ENCODE results near the gene JAK1. TPM values are rescaled to one million over a fixed set of nuclear protein-coding genes. Genes with fewer than 3 reads are reported as not detected.

Gene JAK1
- total and polyA plus RNA-seq, 2 experiments from 2014 or later = 8.0 to 19.5 TPM

- TF ChIP-seq ETS1 (IDR thresholded peaks at IDR 0.05) = no peak
- no peak for TF ChIP-seq ZNF331 (CRISPR knock-in tag; IDR thresholded peaks at IDR 0.05; ENCODE audit: low read depth)
- TF ChIP-seq JUNB (IDR thresholded peaks at IDR 0.05; ENCODE audit: unreplicated experiment) = no peak
- no peak for TF ChIP-seq ZNF114 (CRISPR knock-in tag; IDR thresholded peaks at IDR 0.05)
- no peak for TF ChIP-seq POLR2AphosphoS5 (IDR thresholded peaks at IDR 0.05; ENCODE audit: low read depth)
- no peak for TF ChIP-seq STAT1 (IDR thresholded peaks at IDR 0.05; ENCODE audit: unreplicated experiment)
- TF ChIP-seq, protein P1, sequence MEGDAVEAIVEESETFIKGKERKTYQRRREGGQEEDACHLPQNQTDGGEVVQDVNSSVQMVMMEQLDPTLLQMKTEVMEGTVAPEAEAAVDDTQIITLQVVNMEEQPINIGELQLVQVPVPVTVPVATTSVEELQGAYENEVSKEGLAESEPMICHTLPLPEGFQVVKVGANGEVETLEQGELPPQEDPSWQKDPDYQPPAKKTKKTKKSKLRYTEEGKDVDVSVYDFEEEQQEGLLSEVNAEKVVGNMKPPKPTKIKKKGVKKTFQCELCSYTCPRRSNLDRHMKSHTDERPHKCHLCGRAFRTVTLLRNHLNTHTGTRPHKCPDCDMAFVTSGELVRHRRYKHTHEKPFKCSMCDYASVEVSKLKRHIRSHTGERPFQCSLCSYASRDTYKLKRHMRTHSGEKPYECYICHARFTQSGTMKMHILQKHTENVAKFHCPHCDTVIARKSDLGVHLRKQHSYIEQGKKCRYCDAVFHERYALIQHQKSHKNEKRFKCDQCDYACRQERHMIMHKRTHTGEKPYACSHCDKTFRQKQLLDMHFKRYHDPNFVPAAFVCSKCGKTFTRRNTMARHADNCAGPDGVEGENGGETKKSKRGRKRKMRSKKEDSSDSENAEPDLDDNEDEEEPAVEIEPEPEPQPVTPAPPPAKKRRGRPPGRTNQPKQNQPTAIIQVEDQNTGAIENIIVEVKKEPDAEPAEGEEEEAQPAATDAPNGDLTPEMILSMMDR (conservative IDR thresholded peaks at IDR 0.05; ENCODE audit: low read depth in 2 of 2) = no peak
- no peak for TF ChIP-seq CREB1 (CRISPR knock-in tag; IDR thresholded peaks at IDR 0.05; ENCODE audit: low read depth)
- no peak for TF ChIP-seq ZNF462 (CRISPR knock-in tag; IDR thresholded peaks at IDR 0.05)
- TF ChIP-seq NANOG (IDR thresholded peaks at IDR 0.05; ENCODE audit: borderline replicate concordance) = no peak
- no peak for TF ChIP-seq EZH2 (IDR thresholded peaks at IDR 0.05; ENCODE audit: low read depth, unreplicated experiment)
- TF ChIP-seq REST (IDR thresholded peaks at IDR 0.05; ENCODE audit: unreplicated experiment) = no peak
- no peak for TF ChIP-seq EZH2phosphoT487 (IDR thresholded peaks at IDR 0.05; ENCODE audit: unreplicated experiment)
- H3K4me1 ChIP-seq (ENCODE audit: insufficient read depth) = no peaks in the 10 kb centered on the region
- no peak overlapping the region for H3K27ac Mint-ChIP-seq
- 0 out of 2 replicates have a peak, but pooled peaks cover 4% of the 10 kb centered on the region for H3K9me2 ChIP-seq (ENCODE audit: insufficient read depth)
- H3K36me3 ChIP-seq (ENCODE audit: insufficient read depth) = no peaks in the 10 kb centered on the region
- no peaks in the 10 kb centered on the region; the same call in none of the 2 replicates for H3K79me2 ChIP-seq (replicated peaks; ENCODE audit: insufficient read depth)
- no peaks in the 10 kb centered on the region for H3K9me3 Mint-ChIP-seq
- H3K4me2 ChIP-seq = no peak overlapping the region
- no peaks in the 10 kb centered on the region for H3K36me3 Mint-ChIP-seq (ENCODE audit: low read depth)
- no peaks in the 10 kb centered on the region for H3K27me3 ChIP-seq (ENCODE audit: insufficient read depth)
- DNase-seq (ENCODE audit: low spot score) = no peak
- ATAC-seq = no peak
- H3F3A ChIP-seq (replicated peaks; ENCODE audit: low read depth) = no peaks in the 10 kb centered on the region
- no peak overlapping the region for H3K27ac ChIP-seq (ENCODE audit: low read depth)
- no peaks in the 10 kb centered on the region for H4K20me1 ChIP-seq (replicated peaks; ENCODE audit: insufficient read depth)
- peaks cover 1% of the 10 kb centered on the region for H3K27me3 Mint-ChIP-seq (ENCODE audit: insufficient read depth, low read depth, poor library complexity)
- no peak overlapping the region for H2AFZ ChIP-seq
- no peak overlapping the region for H3K4me3 Mint-ChIP-seq
- H3K4me1 Mint-ChIP-seq = peaks cover 9% of the 10 kb centered on the region
- no peak overlapping the region for H3K4me3 ChIP-seq
Observed at GRCh38 chr1:64940025-64940424, 26.3 kb downstream of the JAK1 start.

All from GM23338 (cell line).